Testis (tissue), 2 donors: ENCODE results near the gene NKX1-2.

Experiments
- POLR2A ChIP-seq: fragments of 450-650 bp; IDR thresholded peaks from one replicate; pipeline ENCODE4 v1.6.1; 2017; ENCODE audit warnings: antibody characterized with exemption, mild to moderate bottlenecking, moderate library complexity
- TF ChIP-seq, protein P1 (sequence below), 3 experiments: fragments of 450-650 bp in 2 of 3; fragments of 200-600 bp in 1 of 3; sonication (generic) in 1 of 3; IDR thresholded peaks; one replicate each; pipeline ENCODE4 v1.5.1; 2016 to 2019; ENCODE audit warnings: antibody characterized with exemption in 3 of 3, mild to moderate bottlenecking in 2 of 3, moderate library complexity in 1 of 3

DNA sequence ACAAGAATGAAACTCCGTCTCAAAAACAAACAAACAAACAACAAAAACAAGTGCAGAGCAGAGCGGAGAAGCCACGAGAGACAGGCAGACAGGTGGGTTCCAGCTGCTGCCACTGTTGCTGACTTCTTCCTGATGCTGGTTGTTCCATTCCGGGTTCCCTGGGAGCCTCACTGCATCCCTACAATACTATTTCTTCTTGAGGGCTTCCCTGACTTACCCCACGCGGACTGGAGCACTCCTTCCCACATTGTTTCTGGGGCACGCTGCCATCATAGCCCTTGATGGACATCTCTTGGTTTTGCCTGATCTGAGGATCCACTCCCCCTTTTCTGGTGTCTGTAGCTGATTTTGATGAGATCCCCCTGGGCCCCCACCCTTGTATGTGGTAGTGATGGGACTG is 5.6 kb upstream of the NKX1-2 start:
- TF ChIP-seq, protein P1, sequence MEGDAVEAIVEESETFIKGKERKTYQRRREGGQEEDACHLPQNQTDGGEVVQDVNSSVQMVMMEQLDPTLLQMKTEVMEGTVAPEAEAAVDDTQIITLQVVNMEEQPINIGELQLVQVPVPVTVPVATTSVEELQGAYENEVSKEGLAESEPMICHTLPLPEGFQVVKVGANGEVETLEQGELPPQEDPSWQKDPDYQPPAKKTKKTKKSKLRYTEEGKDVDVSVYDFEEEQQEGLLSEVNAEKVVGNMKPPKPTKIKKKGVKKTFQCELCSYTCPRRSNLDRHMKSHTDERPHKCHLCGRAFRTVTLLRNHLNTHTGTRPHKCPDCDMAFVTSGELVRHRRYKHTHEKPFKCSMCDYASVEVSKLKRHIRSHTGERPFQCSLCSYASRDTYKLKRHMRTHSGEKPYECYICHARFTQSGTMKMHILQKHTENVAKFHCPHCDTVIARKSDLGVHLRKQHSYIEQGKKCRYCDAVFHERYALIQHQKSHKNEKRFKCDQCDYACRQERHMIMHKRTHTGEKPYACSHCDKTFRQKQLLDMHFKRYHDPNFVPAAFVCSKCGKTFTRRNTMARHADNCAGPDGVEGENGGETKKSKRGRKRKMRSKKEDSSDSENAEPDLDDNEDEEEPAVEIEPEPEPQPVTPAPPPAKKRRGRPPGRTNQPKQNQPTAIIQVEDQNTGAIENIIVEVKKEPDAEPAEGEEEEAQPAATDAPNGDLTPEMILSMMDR (IDR thresholded peaks at IDR 0.05), result no peak
- TF ChIP-seq POLR2A, result no peak
